SU-DHL-6 (cell line): ENCODE measurements around the gene FSTL1.

Experiments used
- CTCF ChIP-seq: fragments of 200-600 bp; sonication (generic); IDR thresholded peaks from one replicate; pipeline ENCODE4 v1.5.1; 2017; ENCODE audit warnings: antibody characterized with exemption, mild to moderate bottlenecking, low read length, moderate library complexity; ENCODE audit not compliant: insufficient read depth, poor library complexity, severe bottlenecking
- EZH2phosphoT487 ChIP-seq: fragments of 200-600 bp; sonication (generic), shearing (Covaris generic); conservative IDR thresholded peaks from 2 replicates; pipeline ENCODE4 v1.6.1; 2018; ENCODE audit warnings: mild to moderate bottlenecking, antibody characterized with exemption, low read length, moderate library complexity, mixed read lengths

DNA sequence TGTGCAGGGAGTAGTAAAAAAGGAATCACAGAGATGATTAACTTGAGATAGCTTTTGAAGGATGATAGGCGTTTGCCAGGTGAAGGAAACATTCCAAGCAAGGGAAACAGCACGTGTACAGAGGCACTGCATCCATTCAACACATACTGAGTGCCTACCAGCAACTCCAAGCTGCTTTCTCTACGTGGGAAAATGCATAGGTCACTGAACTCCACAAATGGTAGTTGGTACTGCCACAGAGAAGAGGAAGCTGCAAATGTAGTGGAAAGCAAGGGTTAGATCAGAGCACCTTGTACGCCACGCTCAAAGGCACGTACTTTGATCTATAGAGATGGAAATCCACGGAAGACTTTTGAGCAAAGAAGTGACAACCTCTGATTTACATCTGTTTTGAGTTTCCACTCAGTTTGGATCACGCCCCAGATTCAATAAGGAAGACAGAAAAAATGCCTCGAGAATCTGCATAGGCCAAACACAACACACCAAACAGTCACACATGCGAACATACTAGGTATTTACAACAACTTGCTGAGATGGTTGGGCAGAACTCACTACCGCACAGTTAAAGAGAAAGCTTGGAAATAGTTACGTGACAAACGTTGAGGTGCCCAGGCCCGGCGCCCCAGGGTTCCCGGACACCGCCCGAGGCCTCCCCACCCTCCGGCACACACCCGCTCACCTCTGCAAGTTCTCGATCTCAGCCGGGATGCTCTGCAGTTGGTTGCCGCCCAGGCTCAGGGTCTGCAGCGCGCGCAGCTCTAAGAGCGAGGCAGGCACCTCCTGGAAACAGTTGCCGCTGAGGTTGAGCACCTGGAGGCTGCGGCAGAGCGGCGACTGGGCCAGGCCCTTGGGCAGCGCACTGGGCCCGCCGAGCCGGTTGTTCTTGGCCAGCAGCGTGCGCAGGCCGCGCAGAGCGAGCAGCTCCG is 102.5 kb downstream of the FSTL1 start:
- TF ChIP-seq CTCF (peak; percentile 16), EZH2phosphoT487 (no peak)
